Epithelial cell of esophagus (primary cell): ENCODE data around the gene JAML.

Experiments
- DNase-seq: peaks from one replicate; pipeline ENCODE4 v3.0.0; 2010; ENCODE audit warnings: low read depth
- H3K4me3 ChIP-seq: 2 replicates; pipeline ENCODE4 v1.5.1; 2011; ENCODE audit warnings: mild to moderate bottlenecking, low read length, control low read depth
- CTCF ChIP-seq: IDR thresholded peaks from 2 replicates; pipeline ENCODE4 v1.5.1; 2011; ENCODE audit warnings: low read depth, mild to moderate bottlenecking, low read length, control low read depth, inconsistent platforms; ENCODE audit not compliant: insufficient read depth; ENCODE audit errors: missing control alignments

JAML gene

GRCh38 chr11:118148240-118148639 is 76.6 kb downstream of the JAML start:
- no peak for DNase-seq
- H3K4me3 ChIP-seq, result no peak overlapping the region
- no peak for TF ChIP-seq CTCF

- no peak for DNase-seq
- H3K4me3 ChIP-seq, result no peak overlapping the region
- TF ChIP-seq CTCF, result no peak
Observed at GRCh38 chr11:118147502-118147901, 77.3 kb downstream of the JAML start.

GRCh38 chr11:118146554-118146953 is 78.3 kb downstream of the JAML start:
- no peak for DNase-seq
- no peak for TF ChIP-seq CTCF

GRCh38 chr11:118145285-118146227 is 79.3 kb downstream of the JAML start:
- peak overlapping the region; percentile 56 for H3K4me3 ChIP-seq
- peak; percentile 96 for DNase-seq
- peak; percentile 83 for TF ChIP-seq CTCF

More at GRCh38 chr11:118146554-118146953, 78.3 kb downstream of the JAML start:
- H3K4me3 ChIP-seq, result no peak overlapping the region

GRCh38 chr11:118144301-118145268 is 80.2 kb downstream of the JAML start:
- no peak for TF ChIP-seq CTCF
- no peak overlapping the region for H3K4me3 ChIP-seq
- no peak for DNase-seq
